ENCODE measurements around the gene USP15.

Gene USP15

GRCh38 chr12:62267480-62267879 is 7.3 kb downstream of the USP15 start:
- Histone ChIP-seq H3K9ac (ENCODE audit: low read length) (no peak overlapping the region), H3K27me3 (ENCODE audit: control insufficient read depth, insufficient read depth, low read length) (no peaks in the 10 kb centered on the region), H3K36me3 (ENCODE audit: control insufficient read depth, insufficient read depth, low read length) (no peaks in the 10 kb centered on the region), H3K4me1 (ENCODE audit: control insufficient read depth, insufficient read depth, low read length) (no peaks in the 10 kb centered on the region), H3K4me3 (ENCODE audit: low read depth, low read length) (no peak overlapping the region), H3K9me3 (ENCODE audit: control insufficient read depth, insufficient read depth, low read depth, low read length) (no peaks in the 10 kb centered on the region), H3K27ac (ENCODE audit: low read depth, low read length) (no peak overlapping the region)

GRCh38 chr12:62268956-62269355 is 8.8 kb downstream of the USP15 start:
- H3K27me3 ChIP-seq (ENCODE audit: control insufficient read depth, insufficient read depth, low read length): no peaks in the 10 kb centered on the region
- H3K36me3 ChIP-seq (ENCODE audit: control insufficient read depth, insufficient read depth, low read length): no peaks in the 10 kb centered on the region
- no peak overlapping the region for H3K4me3 ChIP-seq (ENCODE audit: low read depth, low read length)
- no peaks in the 10 kb centered on the region for H3K9me3 ChIP-seq (ENCODE audit: control insufficient read depth, insufficient read depth, low read depth, low read length)
- no peak overlapping the region for H3K9ac ChIP-seq (ENCODE audit: low read length)
- H3K4me1 ChIP-seq (ENCODE audit: control insufficient read depth, insufficient read depth, low read length): no peaks in the 10 kb centered on the region
- no peak overlapping the region for H3K27ac ChIP-seq (ENCODE audit: low read depth, low read length)

- Histone ChIP-seq H3K9ac (ENCODE audit: low read length) (no peak overlapping the region), H3K36me3 (ENCODE audit: control insufficient read depth, insufficient read depth, low read length) (no peaks in the 10 kb centered on the region), H3K9me3 (ENCODE audit: control insufficient read depth, insufficient read depth, low read depth, low read length) (no peaks in the 10 kb centered on the region), H3K4me1 (ENCODE audit: control insufficient read depth, insufficient read depth, low read length) (no peaks in the 10 kb centered on the region), H3K27ac (ENCODE audit: low read depth, low read length) (no peak overlapping the region), H3K27me3 (ENCODE audit: control insufficient read depth, insufficient read depth, low read length) (no peaks in the 10 kb centered on the region), H3K4me3 (ENCODE audit: low read depth, low read length) (no peak overlapping the region)
These were observed 9.4 kb downstream of the USP15 start for GRCh38 chr12:62269464-62270228.

GRCh38 chr12:62270384-62270783 is 10.2 kb downstream of the USP15 start:
- H3K9me3 ChIP-seq (ENCODE audit: control insufficient read depth, insufficient read depth, low read depth, low read length): no peaks in the 10 kb centered on the region
- H3K36me3 ChIP-seq (ENCODE audit: control insufficient read depth, insufficient read depth, low read length): no peaks in the 10 kb centered on the region
- no peaks in the 10 kb centered on the region for H3K27me3 ChIP-seq (ENCODE audit: control insufficient read depth, insufficient read depth, low read length)
- H3K4me1 ChIP-seq (ENCODE audit: control insufficient read depth, insufficient read depth, low read length): no peaks in the 10 kb centered on the region
- H3K4me3 ChIP-seq (ENCODE audit: low read depth, low read length): no peak overlapping the region
- H3K27ac ChIP-seq (ENCODE audit: low read depth, low read length): no peak overlapping the region
- no peak overlapping the region for H3K9ac ChIP-seq (ENCODE audit: low read length)

GRCh38 chr12:62270872-62271271 is 10.7 kb downstream of the USP15 start:
- no peaks in the 10 kb centered on the region for H3K9me3 ChIP-seq (ENCODE audit: control insufficient read depth, insufficient read depth, low read depth, low read length)
- no peaks in the 10 kb centered on the region for H3K36me3 ChIP-seq (ENCODE audit: control insufficient read depth, insufficient read depth, low read length)
- H3K27ac ChIP-seq (ENCODE audit: low read depth, low read length): no peak overlapping the region
- no peak overlapping the region for H3K9ac ChIP-seq (ENCODE audit: low read length)
- H3K4me1 ChIP-seq (ENCODE audit: control insufficient read depth, insufficient read depth, low read length): no peaks in the 10 kb centered on the region
- H3K27me3 ChIP-seq (ENCODE audit: control insufficient read depth, insufficient read depth, low read length): no peaks in the 10 kb centered on the region
- no peak overlapping the region for H3K4me3 ChIP-seq (ENCODE audit: low read depth, low read length)

- H3K36me3 ChIP-seq (ENCODE audit: control insufficient read depth, insufficient read depth, low read length): no peaks in the 10 kb centered on the region
- no peak overlapping the region for H3K9ac ChIP-seq (ENCODE audit: low read length)
- H3K4me1 ChIP-seq (ENCODE audit: control insufficient read depth, insufficient read depth, low read length): no peaks in the 10 kb centered on the region
- H3K27ac ChIP-seq (ENCODE audit: low read depth, low read length): no peak overlapping the region
- H3K27me3 ChIP-seq (ENCODE audit: control insufficient read depth, insufficient read depth, low read length): no peaks in the 10 kb centered on the region
- no peaks in the 10 kb centered on the region for H3K9me3 ChIP-seq (ENCODE audit: control insufficient read depth, insufficient read depth, low read depth, low read length)
- H3K4me3 ChIP-seq (ENCODE audit: low read depth, low read length): no peak overlapping the region
These were observed 12.8 kb downstream of the USP15 start for GRCh38 chr12:62272936-62273552.

GRCh38 chr12:62273724-62274380 is 13.6 kb downstream of the USP15 start:
- Histone ChIP-seq H3K36me3 (ENCODE audit: control insufficient read depth, insufficient read depth, low read length) (no peaks in the 10 kb centered on the region), H3K9me3 (ENCODE audit: control insufficient read depth, insufficient read depth, low read depth, low read length) (no peaks in the 10 kb centered on the region), H3K27me3 (ENCODE audit: control insufficient read depth, insufficient read depth, low read length) (no peaks in the 10 kb centered on the region), H3K4me1 (ENCODE audit: control insufficient read depth, insufficient read depth, low read length) (no peaks in the 10 kb centered on the region), H3K4me3 (ENCODE audit: low read depth, low read length) (no peak overlapping the region), H3K27ac (ENCODE audit: low read depth, low read length) (no peak overlapping the region), H3K9ac (ENCODE audit: low read length) (no peak overlapping the region)

- Histone ChIP-seq H3K27ac (ENCODE audit: low read depth, low read length) (no peak overlapping the region), H3K9ac (ENCODE audit: low read length) (no peak overlapping the region), H3K36me3 (ENCODE audit: control insufficient read depth, insufficient read depth, low read length) (no peaks in the 10 kb centered on the region), H3K9me3 (ENCODE audit: control insufficient read depth, insufficient read depth, low read depth, low read length) (no peaks in the 10 kb centered on the region), H3K27me3 (ENCODE audit: control insufficient read depth, insufficient read depth, low read length) (no peaks in the 10 kb centered on the region), H3K4me1 (ENCODE audit: control insufficient read depth, insufficient read depth, low read length) (no peaks in the 10 kb centered on the region), H3K4me3 (ENCODE audit: low read depth, low read length) (no peak overlapping the region)
These were observed 17.8 kb downstream of the USP15 start for GRCh38 chr12:62278022-62278421.

GRCh38 chr12:62279058-62279457 is 18.9 kb downstream of the USP15 start:
- Histone ChIP-seq H3K9me3 (ENCODE audit: control insufficient read depth, insufficient read depth, low read depth, low read length) (no peaks in the 10 kb centered on the region), H3K36me3 (ENCODE audit: control insufficient read depth, insufficient read depth, low read length) (no peaks in the 10 kb centered on the region), H3K4me3 (ENCODE audit: low read depth, low read length) (no peak overlapping the region)

GRCh38 chr12:62279961-62280360 is 19.8 kb downstream of the USP15 start:
- Histone ChIP-seq H3K36me3 (ENCODE audit: control insufficient read depth, insufficient read depth, low read length) (no peaks in the 10 kb centered on the region), H3K9ac (ENCODE audit: low read length) (no peak overlapping the region), H3K4me3 (ENCODE audit: low read depth, low read length) (no peak overlapping the region), H3K27me3 (ENCODE audit: control insufficient read depth, insufficient read depth, low read length) (no peaks in the 10 kb centered on the region), H3K27ac (ENCODE audit: low read depth, low read length) (no peak overlapping the region), H3K4me1 (ENCODE audit: control insufficient read depth, insufficient read depth, low read length) (no peaks in the 10 kb centered on the region), H3K9me3 (ENCODE audit: control insufficient read depth, insufficient read depth, low read depth, low read length) (no peaks in the 10 kb centered on the region)

More at GRCh38 chr12:62279058-62279457, 18.9 kb downstream of the USP15 start:
- H3K27me3 ChIP-seq (ENCODE audit: control insufficient read depth, insufficient read depth, low read length): no peaks in the 10 kb centered on the region
- no peak overlapping the region for H3K27ac ChIP-seq (ENCODE audit: low read depth, low read length)
- H3K9ac ChIP-seq (ENCODE audit: low read length): no peak overlapping the region
- H3K4me1 ChIP-seq (ENCODE audit: control insufficient read depth, insufficient read depth, low read length): no peaks in the 10 kb centered on the region

- Histone ChIP-seq H3K27me3 (ENCODE audit: control insufficient read depth, insufficient read depth, low read length) (no peaks in the 10 kb centered on the region), H3K4me1 (ENCODE audit: control insufficient read depth, insufficient read depth, low read length) (no peaks in the 10 kb centered on the region), H3K4me3 (ENCODE audit: low read depth, low read length) (no peak overlapping the region), H3K9me3 (ENCODE audit: control insufficient read depth, insufficient read depth, low read depth, low read length) (no peaks in the 10 kb centered on the region), H3K36me3 (ENCODE audit: control insufficient read depth, insufficient read depth, low read length) (no peaks in the 10 kb centered on the region), H3K9ac (ENCODE audit: low read length) (no peak overlapping the region), H3K27ac (ENCODE audit: low read depth, low read length) (no peak overlapping the region)
These were observed 22.0 kb downstream of the USP15 start for GRCh38 chr12:62282057-62282774.
